ENCODE results near the gene RHCE. TPM values are rescaled to one million over a fixed set of nuclear protein-coding genes. Genes with fewer than 3 reads are reported as not detected.
A peak's percentile ranks its signal among the peaks of the same experiment; 100 is the strongest.
"Not testable (repeated sequence)": the region's sequence is repeated elsewhere in the genome, so short reads cannot be mapped to it uniquely, and the experiment has no call there.

Gene RHCE
- polyA plus RNA-seq, 1 donor: 2.6 TPM

GRCh38 chr1:25397549-25397948 is 23.1 kb downstream of the RHCE start:
- DNase-seq: not testable (repeated sequence)

GRCh38 chr1:25392841-25393240 is 27.8 kb downstream of the RHCE start:
- DNase-seq: no peak

- DNase-seq: not testable (repeated sequence)
Measured at GRCh38 chr1:25389721-25390120, 30.9 kb downstream of the RHCE start.

- DNase-seq: not testable (repeated sequence)
Measured at GRCh38 chr1:25388691-25389090, 31.9 kb downstream of the RHCE start.

GRCh38 chr1:25387096-25387495 is 33.5 kb downstream of the RHCE start:
- DNase-seq: not testable (repeated sequence)

GRCh38 chr1:25383875-25384274 is 36.8 kb downstream of the RHCE start:
- not testable (repeated sequence) for DNase-seq

- not testable (repeated sequence) for DNase-seq
Measured at GRCh38 chr1:25383090-25383489, 37.5 kb downstream of the RHCE start.

- not testable (repeated sequence) for DNase-seq
Measured at GRCh38 chr1:25382543-25382942, 38.1 kb downstream of the RHCE start.

GRCh38 chr1:25378367-25378766 is 42.3 kb downstream of the RHCE start:
- DNase-seq: not testable (repeated sequence)

- DNase-seq: peak; percentile 15
Measured at GRCh38 chr1:25371757-25372156, 48.9 kb downstream of the RHCE start.

- not testable (repeated sequence) for DNase-seq
Measured at GRCh38 chr1:25369691-25370271, 50.8 kb downstream of the RHCE start.

GRCh38 chr1:25369241-25369640 is 51.4 kb downstream of the RHCE start:
- no peak for DNase-seq

- not testable (repeated sequence) for DNase-seq
Measured at GRCh38 chr1:25362634-25363559, 57.7 kb downstream of the RHCE start.

- DNase-seq: no peak
Measured at GRCh38 chr1:25361901-25362300, 58.7 kb downstream of the RHCE start.

GRCh38 chr1:25360596-25361581 is 59.7 kb downstream of the RHCE start:
- DNase-seq: no peak

GRCh38 chr1:25356848-25357247 is 63.8 kb downstream of the RHCE start:
- DNase-seq: no peak

GRCh38 chr1:25356441-25356840 is 64.2 kb downstream of the RHCE start:
- DNase-seq: no peak

- DNase-seq: no peak
Measured at GRCh38 chr1:25355841-25356395, 64.7 kb downstream of the RHCE start.

- DNase-seq: no peak
Measured at GRCh38 chr1:25349606-25350005, 71.0 kb downstream of the RHCE start.

GRCh38 chr1:25347556-25347955 is 73.1 kb downstream of the RHCE start:
- no peak for DNase-seq

- DNase-seq: no peak
Measured at GRCh38 chr1:25343872-25344271, 76.8 kb downstream of the RHCE start.

- no peak for DNase-seq
Measured at GRCh38 chr1:25342846-25343245, 77.8 kb downstream of the RHCE start.
